Measurements from ENCODE around the gene SHROOM4. TPM values are rescaled to one million over a fixed set of nuclear protein-coding genes. Genes with fewer than 3 reads are reported as not detected.

SHROOM4 gene, protein sequence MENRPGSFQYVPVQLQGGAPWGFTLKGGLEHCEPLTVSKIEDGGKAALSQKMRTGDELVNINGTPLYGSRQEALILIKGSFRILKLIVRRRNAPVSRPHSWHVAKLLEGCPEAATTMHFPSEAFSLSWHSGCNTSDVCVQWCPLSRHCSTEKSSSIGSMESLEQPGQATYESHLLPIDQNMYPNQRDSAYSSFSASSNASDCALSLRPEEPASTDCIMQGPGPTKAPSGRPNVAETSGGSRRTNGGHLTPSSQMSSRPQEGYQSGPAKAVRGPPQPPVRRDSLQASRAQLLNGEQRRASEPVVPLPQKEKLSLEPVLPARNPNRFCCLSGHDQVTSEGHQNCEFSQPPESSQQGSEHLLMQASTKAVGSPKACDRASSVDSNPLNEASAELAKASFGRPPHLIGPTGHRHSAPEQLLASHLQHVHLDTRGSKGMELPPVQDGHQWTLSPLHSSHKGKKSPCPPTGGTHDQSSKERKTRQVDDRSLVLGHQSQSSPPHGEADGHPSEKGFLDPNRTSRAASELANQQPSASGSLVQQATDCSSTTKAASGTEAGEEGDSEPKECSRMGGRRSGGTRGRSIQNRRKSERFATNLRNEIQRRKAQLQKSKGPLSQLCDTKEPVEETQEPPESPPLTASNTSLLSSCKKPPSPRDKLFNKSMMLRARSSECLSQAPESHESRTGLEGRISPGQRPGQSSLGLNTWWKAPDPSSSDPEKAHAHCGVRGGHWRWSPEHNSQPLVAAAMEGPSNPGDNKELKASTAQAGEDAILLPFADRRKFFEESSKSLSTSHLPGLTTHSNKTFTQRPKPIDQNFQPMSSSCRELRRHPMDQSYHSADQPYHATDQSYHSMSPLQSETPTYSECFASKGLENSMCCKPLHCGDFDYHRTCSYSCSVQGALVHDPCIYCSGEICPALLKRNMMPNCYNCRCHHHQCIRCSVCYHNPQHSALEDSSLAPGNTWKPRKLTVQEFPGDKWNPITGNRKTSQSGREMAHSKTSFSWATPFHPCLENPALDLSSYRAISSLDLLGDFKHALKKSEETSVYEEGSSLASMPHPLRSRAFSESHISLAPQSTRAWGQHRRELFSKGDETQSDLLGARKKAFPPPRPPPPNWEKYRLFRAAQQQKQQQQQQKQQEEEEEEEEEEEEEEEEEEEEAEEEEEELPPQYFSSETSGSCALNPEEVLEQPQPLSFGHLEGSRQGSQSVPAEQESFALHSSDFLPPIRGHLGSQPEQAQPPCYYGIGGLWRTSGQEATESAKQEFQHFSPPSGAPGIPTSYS (N-terminal part only)
- 8.9 TPM for total RNA-seq
- long read RNA-seq, partial matches to known transcripts = 3 of 4 reads
- long read RNA-seq, other reads (novel, unspliced or antisense) = 1 of 4 reads

DNA sequence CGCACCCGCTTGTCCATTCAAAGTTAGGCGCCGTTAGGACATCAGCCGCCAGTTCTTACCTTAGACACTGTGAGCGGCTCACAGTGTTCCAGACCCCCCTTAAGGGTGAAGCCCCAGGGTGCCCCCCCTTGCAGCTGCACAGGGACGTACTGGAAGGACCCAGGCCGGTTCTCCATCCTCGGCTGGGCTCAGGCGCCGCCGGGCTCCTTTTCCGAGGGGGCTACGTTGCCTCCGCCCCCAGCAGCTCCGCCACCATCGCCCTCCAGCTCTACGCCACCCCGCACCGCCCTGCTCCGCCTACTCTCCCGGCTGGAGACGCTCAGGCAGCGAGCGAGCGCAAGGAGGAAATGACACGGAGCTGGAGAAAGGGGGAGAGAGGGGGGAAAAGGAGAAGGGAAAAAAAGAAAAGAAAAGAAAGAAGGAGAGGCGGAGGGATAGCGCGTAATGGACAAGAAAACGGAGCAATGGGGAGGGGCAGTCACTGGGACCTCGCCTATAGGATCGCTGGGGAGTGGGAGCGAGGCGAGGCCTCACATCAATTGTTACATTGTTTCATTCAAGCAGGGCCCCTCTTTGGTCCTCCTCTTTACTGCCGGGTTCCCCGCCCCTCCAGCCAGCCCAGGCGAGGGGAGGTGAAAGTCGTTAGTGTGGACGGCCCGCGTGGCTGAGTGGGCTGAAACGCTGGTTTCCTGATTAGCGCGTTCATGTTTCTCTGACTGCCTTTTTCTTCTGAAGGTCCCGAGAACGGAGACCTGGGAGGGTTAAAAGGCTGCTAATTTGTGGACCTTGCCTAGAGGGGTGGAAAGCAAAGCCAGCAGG is at the start of gene SHROOM4:
Gene SHROOM4 (minus strand): TSS at position 352 of the 819 bp plus-strand sequence. CDS start 176 bp downstream, at position 176.
- intact Hi-C loops (cut with micrococcal nuclease) = loop anchor here (10.0 kb wide), 1 partner anchor 69 kb away; no protein-coding TSS in a partner anchor
- ATAC-seq (peak; percentile 95), DNase-seq (peak; percentile 67)

DNA sequence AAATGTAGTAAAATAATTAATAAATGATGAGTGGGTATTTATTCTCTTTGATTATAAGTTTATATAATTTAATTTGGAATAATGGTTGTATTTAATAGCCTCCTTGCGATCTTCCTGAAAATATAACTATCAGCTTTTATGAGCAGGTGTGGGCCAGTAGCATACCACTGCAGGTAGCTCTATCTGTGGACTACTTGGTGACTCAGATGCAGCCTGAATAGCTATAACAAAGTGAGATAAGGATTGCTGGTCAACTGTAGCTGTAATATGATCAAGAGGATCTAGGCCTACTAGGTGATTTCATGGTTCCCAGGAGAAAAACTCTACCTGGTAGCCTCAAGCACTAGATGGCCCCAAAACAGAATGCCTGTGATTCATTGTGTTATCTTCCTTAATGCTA is 49.5 kb upstream of the SHROOM4 start:
- DNase-seq (no peak), ATAC-seq (no peak)
- intact Hi-C loops (cut with micrococcal nuclease) = no loop called here

DNA sequence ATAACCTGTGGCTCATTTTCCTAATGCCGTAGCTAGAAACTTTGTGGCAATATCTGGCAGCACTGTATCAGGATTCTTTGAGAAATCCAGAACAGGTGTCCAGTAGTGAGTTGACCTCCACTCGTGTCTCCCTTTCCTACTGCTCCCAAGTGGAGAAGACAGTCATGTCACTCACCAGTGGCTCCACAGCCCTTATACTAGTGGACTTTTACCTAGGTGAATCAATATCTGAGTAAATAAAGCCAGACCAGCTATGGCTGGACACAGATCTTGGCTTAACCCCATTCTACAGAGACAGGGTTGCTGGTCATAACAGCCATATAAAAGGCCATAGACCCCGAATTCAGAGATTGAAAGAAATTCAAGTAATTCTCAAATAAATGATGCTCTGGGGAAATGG is 46.5 kb upstream of the SHROOM4 start:
- intact Hi-C loops (cut with micrococcal nuclease) = no loop called here
- ATAC-seq (no peak), DNase-seq (no peak)

DNA sequence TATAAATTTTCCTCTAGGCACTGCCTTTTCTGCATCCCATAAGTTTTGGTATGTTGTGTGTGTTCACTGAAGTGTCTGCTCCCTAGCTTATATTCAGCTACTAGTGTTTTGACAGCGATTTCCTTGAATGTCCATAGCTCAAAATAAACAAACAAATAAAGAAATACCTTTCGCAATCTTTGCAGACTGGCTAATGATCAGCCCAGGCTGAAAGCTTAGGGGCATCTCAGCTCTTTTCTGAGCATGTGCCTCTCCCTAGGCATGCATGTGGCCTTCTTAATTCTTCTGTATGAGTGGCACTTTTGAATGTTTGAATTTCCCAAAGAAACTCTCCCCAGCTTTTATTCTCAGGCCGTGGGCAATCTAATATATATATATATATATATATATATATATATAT is 44.6 kb upstream of the SHROOM4 start:
- intact Hi-C loops (cut with micrococcal nuclease) = no loop called here
- ATAC-seq = no peak
- DNase-seq = no peak

DNA sequence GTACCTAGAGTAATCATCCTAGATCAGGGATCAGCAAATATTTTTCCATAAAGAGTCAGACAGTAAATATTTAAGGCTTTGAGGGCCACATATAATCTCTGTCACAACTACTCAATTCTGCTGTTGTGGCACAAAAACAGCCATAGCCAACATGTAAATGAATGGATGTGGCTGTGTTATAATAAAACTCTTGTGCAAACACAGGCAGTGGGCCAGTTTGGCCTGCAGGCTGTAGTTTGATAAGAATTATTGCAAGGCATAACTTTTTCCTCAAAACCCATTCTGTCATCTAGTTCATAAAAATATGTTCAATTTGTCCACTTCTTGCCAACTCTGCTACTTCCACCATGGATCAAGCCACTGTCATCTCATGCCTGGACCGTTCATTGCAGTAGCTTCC is 39.4 kb upstream of the SHROOM4 start:
- ATAC-seq = no peak
- DNase-seq = no peak
- intact Hi-C loops (cut with micrococcal nuclease) = no loop called here

DNA sequence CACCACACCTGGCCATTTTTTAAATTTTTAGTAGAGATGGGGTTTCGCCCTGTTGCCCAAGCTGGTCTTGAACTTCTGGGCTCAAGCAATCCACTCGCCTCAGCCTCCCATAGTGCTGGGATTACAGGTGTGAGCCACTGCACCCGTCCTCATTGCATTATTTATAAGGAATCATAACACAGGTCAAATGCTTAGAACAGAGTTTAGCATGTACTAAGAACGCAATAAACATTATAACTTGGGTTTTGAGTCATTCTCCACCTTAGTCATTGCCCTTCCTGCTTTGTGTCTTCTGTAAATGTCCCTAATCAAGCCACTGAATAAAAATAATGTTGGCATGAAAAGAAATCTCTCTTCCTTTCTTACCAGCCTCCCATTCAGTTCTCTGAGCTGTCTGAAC is 38.5 kb upstream of the SHROOM4 start:
- ATAC-seq (no peak), DNase-seq (no peak)
- intact Hi-C loops (cut with micrococcal nuclease) = no loop called here

DNA sequence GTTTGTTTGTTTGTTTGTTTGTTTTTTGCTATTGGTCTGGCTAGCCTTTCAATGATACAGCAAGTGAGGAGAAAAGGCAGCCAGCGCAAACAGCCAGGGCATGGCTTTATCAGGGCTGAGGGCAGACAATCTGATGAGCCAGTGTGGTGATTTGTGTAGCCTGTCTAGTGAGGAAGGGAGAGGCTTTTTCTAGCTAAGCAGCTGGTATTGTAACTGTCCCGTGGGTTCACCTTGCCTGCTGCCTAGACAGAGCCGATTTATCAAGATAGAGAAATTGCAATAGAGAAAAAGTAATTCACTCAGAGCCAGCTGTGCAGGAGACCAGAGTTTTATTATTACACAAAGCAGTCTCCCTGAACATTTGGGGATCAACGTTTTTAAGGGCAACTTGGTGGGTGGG is 28.2 kb upstream of the SHROOM4 start:
- no peak for DNase-seq
- intact Hi-C loops (cut with micrococcal nuclease) = no loop called here
- no peak for ATAC-seq

DNA sequence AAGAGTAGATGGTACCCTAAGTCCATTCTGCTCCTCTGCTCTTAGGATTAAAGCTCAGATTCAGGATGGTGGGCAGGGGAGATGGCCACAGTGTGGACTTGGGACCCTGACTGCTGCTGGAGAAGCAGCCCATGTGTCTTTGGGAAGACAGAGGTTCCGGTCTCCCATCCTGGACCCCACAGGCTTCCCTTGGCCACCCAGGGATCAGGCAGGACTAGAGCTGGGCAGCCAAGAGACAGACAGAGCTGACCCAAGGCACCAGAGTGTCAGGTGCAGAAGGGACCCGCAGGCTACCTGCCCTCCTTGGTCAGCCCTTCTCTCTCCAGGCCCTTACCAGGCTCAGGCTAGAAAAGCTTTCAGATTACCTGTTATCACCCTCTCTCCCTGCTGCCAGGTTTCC is 25.7 kb upstream of the SHROOM4 start:
- no peak for ATAC-seq
- intact Hi-C loops (cut with micrococcal nuclease) = no loop called here
- DNase-seq = no peak

DNA sequence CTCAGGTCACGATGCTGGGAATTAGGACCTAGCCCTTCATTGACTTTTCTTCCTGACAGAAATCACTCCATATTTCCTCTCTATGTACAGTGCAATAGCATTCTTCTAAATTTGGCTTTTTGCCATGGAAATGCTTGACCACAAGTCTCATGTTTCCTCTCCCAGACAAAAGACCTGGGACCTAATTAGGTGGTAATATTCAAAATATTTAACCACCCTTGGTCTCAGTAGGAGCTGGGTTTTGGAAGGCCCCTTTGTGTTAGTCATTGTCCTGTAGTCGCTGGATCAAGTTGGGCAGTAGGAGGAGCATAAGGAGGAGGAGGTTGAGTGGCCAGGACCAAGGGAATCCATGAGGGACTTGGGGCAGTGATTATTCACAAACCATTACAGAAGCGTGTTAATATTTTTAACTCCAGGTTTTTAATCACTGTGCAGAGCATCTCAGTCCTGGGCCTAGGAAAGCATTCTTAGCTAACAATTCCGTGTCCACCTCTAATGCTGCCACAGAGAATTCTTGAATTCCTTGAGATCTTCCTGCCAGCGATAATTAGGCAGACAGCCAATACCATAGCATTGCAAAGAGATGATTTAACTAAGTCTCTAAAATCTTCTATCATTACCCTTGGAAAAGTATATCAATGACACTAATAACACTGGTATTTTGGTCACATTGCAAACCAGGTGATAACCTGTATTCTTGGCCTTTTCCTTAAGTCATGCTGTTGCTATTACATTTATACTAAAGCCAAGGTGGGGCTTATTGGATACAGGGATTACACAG is 25.0 kb upstream of the SHROOM4 start:
- ATAC-seq (no peak), DNase-seq (no peak)
- intact Hi-C loops (cut with micrococcal nuclease) = no loop called here

DNA sequence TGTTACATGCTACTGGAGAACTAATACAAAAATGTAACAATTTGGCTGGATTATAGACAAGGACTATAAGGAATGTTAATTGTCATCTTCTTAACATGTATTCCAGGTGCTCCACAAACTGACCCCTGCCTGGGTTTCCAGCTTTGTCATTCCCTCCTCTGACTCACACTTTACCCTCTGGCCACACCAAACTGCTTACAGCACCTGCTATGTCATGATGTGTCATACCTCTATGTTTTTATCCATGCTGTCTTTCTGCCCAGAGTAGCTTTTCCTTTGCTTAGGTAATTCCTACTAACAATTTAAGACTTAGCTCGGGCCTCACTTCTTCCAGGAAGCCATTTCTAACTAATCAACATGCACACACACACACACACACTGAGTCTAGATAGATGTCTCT is 14.0 kb upstream of the SHROOM4 start:
- no peak for ATAC-seq
- intact Hi-C loops (cut with micrococcal nuclease) = no loop called here

DNA sequence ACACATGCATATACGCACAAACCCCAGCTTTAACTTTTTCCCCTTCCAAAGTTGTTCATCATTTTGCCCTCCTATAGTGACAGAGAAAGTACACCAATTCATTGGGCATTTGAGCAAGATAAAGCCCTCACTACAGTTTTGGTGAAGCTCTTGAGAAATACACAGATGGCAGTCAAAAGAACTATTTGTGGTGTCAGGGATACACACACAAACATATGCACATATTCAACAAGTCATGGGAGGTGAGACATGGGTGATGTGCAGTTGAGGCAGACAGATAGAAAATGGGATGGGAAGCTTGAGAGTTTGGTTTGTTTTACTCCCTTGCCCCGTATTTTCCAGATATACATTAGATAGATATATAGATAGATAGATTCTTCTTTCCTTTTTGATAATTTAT is 11.8 kb upstream of the SHROOM4 start:
- DNase-seq = no peak
- intact Hi-C loops (cut with micrococcal nuclease) = no loop called here
- no peak for ATAC-seq

More for the DNA sequence above, 14.0 kb upstream of the SHROOM4 start:
- no peak for DNase-seq

DNA sequence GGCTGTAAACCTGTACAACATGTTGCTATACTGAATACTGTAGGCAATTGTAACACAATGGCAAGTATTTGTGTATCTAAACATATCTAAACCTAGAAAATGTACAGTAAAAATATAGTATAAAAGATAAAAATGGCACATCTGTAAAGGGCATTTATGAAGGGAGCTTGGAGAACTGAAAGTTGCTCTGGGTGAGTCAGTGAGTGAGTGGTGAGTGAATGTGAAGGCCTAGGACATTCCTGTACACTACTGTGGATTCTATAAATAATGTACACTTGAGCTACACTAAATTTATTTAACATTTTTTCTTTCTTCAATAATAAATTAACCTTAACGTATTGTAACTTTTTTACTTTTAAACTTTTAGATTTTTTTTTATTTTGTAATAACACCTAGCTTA is 5.0 kb upstream of the SHROOM4 start:
- DNase-seq = no peak
- peak; percentile 54 for ATAC-seq
- intact Hi-C loops (cut with micrococcal nuclease) = loop anchor here (10.0 kb wide), 1 partner anchor 74 kb away; no protein-coding TSS in a partner anchor

DNA sequence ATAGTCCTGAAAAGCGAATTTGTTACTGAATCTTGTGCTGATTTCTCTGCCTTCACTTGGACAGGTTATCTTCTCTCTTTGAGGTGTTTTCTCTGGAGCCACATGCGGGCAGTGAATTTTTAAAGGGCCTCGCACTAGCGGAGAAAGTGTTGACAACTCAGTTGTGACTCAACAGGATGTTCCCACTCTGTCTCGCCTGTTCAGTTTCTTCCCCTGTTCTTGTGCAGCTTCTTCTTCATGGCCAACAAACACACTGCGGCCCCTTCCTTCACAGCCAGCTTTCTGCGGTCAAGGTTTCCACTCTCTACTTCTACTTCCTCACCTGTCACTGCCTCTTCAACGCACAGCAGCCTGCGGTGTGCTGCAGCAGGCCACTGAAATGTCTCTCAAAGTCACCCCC is 1.1 kb upstream of the SHROOM4 start:
- intact Hi-C loops (cut with micrococcal nuclease) = loop anchor here (10.0 kb wide), 1 partner anchor 70 kb away; no protein-coding TSS in a partner anchor
- no peak for ATAC-seq
- DNase-seq = no peak

DNA sequence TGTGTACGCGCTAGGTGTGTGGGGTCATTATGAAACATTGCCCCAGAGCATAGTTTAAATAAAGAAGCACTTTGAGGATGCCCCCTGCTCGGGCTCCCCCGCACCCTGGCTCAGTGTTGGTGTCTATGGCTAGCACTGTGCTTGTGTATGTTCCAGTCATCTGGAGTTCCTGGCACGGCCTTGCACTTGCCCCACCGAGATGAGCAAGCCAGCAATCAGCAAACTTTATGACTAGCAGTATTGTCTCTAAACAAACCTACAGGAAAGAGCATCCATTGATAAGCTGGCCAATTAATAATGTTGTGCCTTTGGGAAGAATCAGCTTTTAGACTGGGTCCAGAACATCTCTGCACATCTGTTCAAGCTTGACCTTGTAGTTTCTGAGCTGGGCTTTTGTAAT is 707 bp upstream of the SHROOM4 start:
- intact Hi-C loops (cut with micrococcal nuclease) = loop anchor here (10.0 kb wide), 1 partner anchor 70 kb away; no protein-coding TSS in a partner anchor
- peak; percentile 7 for ATAC-seq
- peak; percentile 15 for DNase-seq

DNA sequence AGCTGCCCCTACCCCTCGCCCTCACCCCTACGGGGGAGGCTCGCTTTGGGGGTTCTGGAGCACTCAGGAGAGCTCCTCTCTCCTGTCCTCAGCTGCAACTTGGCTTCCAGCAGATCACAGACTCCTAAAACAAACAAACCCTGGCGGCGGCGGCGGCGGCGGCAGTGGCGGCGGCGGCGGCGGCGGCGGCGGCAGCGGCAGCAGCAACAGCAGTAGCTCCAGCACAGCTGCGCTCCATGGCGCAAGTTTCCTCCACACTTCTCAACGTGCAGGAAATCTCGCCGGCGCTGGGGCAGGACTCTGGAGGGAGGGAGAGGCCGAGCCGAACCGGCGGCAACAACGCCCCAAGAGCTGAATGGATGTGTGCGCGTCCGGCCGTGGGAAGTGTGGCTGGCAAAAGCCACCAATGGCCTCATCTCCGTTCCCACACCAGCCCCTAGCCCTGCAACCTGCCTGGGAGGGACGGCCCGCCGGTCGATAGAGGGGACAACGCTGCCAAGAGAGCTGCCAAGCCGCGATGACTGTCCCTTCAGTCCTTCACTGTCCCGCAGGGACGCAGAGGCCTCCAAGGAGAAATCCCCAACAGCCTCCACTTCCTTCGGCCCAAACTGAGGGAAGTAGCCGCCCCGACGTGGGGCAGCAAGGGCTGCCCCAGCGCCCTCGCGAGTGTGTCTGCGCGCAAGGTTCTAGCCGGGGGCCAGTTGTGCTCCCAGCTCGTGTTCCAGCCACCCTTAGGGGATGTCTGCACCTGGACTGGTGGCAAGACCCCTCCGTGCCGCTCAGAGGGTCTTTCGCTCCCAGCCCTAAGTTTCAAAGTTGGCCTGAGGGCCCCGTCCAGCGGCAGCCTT is 775 bp downstream of the SHROOM4 start:
- intact Hi-C loops (cut with micrococcal nuclease) = loop anchor here (10.0 kb wide), 1 partner anchor 68 kb away; no protein-coding TSS in a partner anchor
- DNase-seq (peak; percentile 63), ATAC-seq (peak; percentile 80)

DNA sequence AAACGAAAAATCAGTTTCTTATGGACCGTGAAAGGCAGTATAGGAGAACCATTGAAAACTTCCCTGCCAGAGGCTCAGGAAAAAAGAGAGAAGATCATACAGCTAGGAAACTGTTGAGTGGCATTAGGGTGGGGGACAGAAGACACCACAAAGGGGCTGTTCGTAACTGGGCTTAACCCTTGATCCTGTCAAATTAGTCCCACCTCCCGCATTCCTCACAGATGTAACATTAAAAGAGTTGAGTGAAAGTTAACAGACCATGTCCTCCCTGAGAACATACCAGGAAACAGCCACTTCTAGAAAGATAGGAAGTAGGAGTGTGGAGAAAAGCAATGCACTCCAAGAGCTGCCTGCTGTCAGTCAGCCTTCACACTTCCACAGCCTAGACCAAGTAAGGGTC is 8.7 kb downstream of the SHROOM4 start:
- no peak for DNase-seq
- ATAC-seq = no peak
- intact Hi-C loops (cut with micrococcal nuclease) = no loop called here

DNA sequence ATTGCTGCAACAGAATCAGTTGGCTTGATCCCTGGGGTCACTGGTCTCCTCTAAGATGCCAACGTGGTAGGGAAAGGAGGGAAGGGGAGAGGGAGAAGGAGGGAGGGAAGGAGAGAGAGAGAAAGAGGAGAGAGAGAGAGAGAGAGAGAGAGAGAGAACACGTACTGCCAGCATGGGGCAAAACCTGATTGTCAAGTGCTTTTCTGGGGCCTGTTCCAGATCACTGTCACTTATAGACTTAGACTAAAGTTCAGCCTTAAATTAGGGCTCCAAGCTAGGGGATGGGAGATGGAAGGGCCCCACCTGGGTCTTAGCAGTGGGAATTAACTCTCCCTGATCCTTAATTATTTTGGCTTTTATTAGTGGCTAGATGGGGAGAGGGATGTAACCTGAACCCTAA is 12.9 kb downstream of the SHROOM4 start:
- intact Hi-C loops (cut with micrococcal nuclease) = no loop called here
- no peak for DNase-seq

More for the DNA sequence above, 12.9 kb downstream of the SHROOM4 start:
- ATAC-seq = peak; percentile 78
